GM19099 (cell line): Measurements from ENCODE around the gene CEP55.

Source experiments
- POLR2A ChIP-seq: IDR thresholded peaks from 3 replicates; pipeline ENCODE4 v1.6.1; 2011; ENCODE audit warnings: low read depth; ENCODE audit not compliant: insufficient read length; ENCODE audit errors: extremely low read depth

The CEP55 gene

GRCh38 chr10:93567277-93568104, 71.1 kb downstream of the CEP55 start:
- no peak for TF ChIP-seq POLR2A

GRCh38 chr10:93568105-93568390, 71.6 kb downstream of the CEP55 start:
- TF ChIP-seq POLR2A: no peak

- TF ChIP-seq POLR2A: no peak
Measured at GRCh38 chr10:93570383-93570782, 74.0 kb downstream of the CEP55 start.

- TF ChIP-seq POLR2A: no peak
Measured at GRCh38 chr10:93572606-93573005, 76.2 kb downstream of the CEP55 start.

- no peak for TF ChIP-seq POLR2A
Measured at GRCh38 chr10:93573051-93573909, 76.9 kb downstream of the CEP55 start.

- no peak for TF ChIP-seq POLR2A
Measured at GRCh38 chr10:93573924-93574323, 77.5 kb downstream of the CEP55 start.

GRCh38 chr10:93576888-93577287, 80.5 kb downstream of the CEP55 start:
- TF ChIP-seq POLR2A: no peak

GRCh38 chr10:93577565-93577964, 81.2 kb downstream of the CEP55 start:
- no peak for TF ChIP-seq POLR2A
